GM12878 (cell line): ENCODE data around the gene TMEM132C. TPM values are rescaled to one million over a fixed set of nuclear protein-coding genes. Genes with fewer than 3 reads are reported as not detected.

Experiments used
- ATAC-seq: fragments of 200-7000 bp; cut with Tn5 transposase; 3 replicates; pipeline ENCODE4 v1.9.1; 2020; ENCODE audit warnings: mild to moderate bottlenecking, moderate library complexity
- BruUV-seq: library from RNA; stranded (reverse); fragments of 400-500 nt; replicated peaks from 2 replicates; lab custom pipeline; 2021; lab: Mats Ljungman, UMichigan
- CTCF ChIA-PET: fragments of 300-600 bp; sonication (Branson Sonifier 250); formaldehyde crosslinking; extraction: SDS; loops from one replicate; lab custom pipeline; 2021; ENCODE audit warnings: inconsistent platforms; lab: Yijun Ruan, JAX
- POLR2A ChIA-PET: fragments of 350-600 bp; formaldehyde crosslinking; extraction: SDS; loops from one replicate; lab custom pipeline; 2021; ENCODE audit warnings: inconsistent platforms; lab: Charles Lee
- RAD21 ChIA-PET: fragments of 300-600 bp; sonication (Branson Sonifier 250); formaldehyde crosslinking; loops from one replicate; lab custom pipeline; 2023; ENCODE audit warnings: antibody characterized with exemption; ENCODE audit not compliant: unreplicated experiment; lab: Charles Lee
- SMC1A ChIA-PET: fragments of 300-600 bp; sonication (Branson Sonifier 250); formaldehyde crosslinking; loops from one replicate; lab custom pipeline; 2023; ENCODE audit not compliant: unreplicated experiment, uncharacterized antibody; lab: Charles Lee
- DNase-seq: peaks from one replicate; pipeline ENCODE4 v3.0.0-alpha.2; 2011; ENCODE audit warnings: low read depth, low spot score
- FAIRE-seq: peaks from 3 replicates; lab custom pipeline; 2011; peaks lifted over from hg19 to GRCh38; lab: Jason Lieb, UNC
- H2AFZ ChIP-seq: 2 replicates; pipeline ENCODE4 v1.6.0; 2011; ENCODE audit warnings: low read depth, low read length, control low read depth; ENCODE audit not compliant: control insufficient read depth
- H3K27ac ChIP-seq: 2 replicates; pipeline ENCODE4 v1.5.1; 2011; ENCODE audit warnings: control low read depth; ENCODE audit not compliant: control insufficient read depth, insufficient read depth
- H3K27me3 ChIP-seq, 2 experiments: replicated peaks in 1 of 2; 2 replicates each; pipeline versions ENCODE4 v1.6.0 to v1.6.1; 2011; ENCODE audit warnings: low read length in 1 of 2; ENCODE audit not compliant: control insufficient read depth in 2 of 2, insufficient read depth in 2 of 2
- H3K36me3 ChIP-seq, 2 experiments: 2 replicates each; pipeline ENCODE4 v1.5.1; 2011; ENCODE audit warnings: low read length in 1 of 2; ENCODE audit not compliant: control insufficient read depth in 2 of 2, insufficient read depth in 2 of 2
- H3K4me1 ChIP-seq: 2 replicates; pipeline ENCODE4 v1.6.1; 2011; ENCODE audit warnings: mild to moderate bottlenecking, low read length, moderate library complexity, mixed read lengths; ENCODE audit not compliant: control insufficient read depth, insufficient read depth
- H3K4me2 ChIP-seq: 2 replicates; pipeline ENCODE4 v1.6.0; 2011; ENCODE audit warnings: control low read depth; ENCODE audit not compliant: control insufficient read depth, insufficient read depth
- H3K4me3 ChIP-seq: fragments of 200-600 bp; sonication (generic); 2 replicates; pipeline ENCODE4 v1.5.1; 2016
- H3K79me2 ChIP-seq: 2 replicates; pipeline ENCODE4 v1.6.0; 2011; ENCODE audit warnings: low read length; ENCODE audit not compliant: control insufficient read depth, insufficient read depth
- H3K9ac ChIP-seq: 2 replicates; pipeline ENCODE4 v1.8.0; 2011; ENCODE audit warnings: low read length, control low read depth, mixed read lengths; ENCODE audit not compliant: control insufficient read depth, insufficient read depth
- H3K9me3 ChIP-seq: replicated peaks from 3 replicates; pipeline ENCODE4 v1.5.1; 2011; ENCODE audit warnings: mild to moderate bottlenecking, low read length; ENCODE audit not compliant: control insufficient read depth, insufficient read depth
- H4K20me1 ChIP-seq: 2 replicates; pipeline ENCODE4 v1.6.0; 2011; ENCODE audit not compliant: control insufficient read depth, insufficient read depth
- BCL11A ChIP-seq: IDR thresholded peaks from 2 replicates; pipeline ENCODE4 v1.6.1; 2011; ENCODE audit warnings: low read depth, low read length
- BRCA1 ChIP-seq: IDR thresholded peaks from 2 replicates; pipeline ENCODE4 v1.6.1; 2011; ENCODE audit warnings: low read depth, low read length, improper control_type of control experiment
- CBX3 ChIP-seq: fragments of 200-600 bp; sonication (generic); IDR thresholded peaks from 2 replicates; pipeline ENCODE4 v1.6.1; 2016; ENCODE audit warnings: low read depth, borderline replicate concordance
- EGR1 ChIP-seq, 2 experiments: IDR thresholded peaks; 1 replicate in 1 of 2; 2 replicates in 1 of 2; pipeline ENCODE4 v1.6.1; 2011 to 2012; ENCODE audit warnings: low read depth in 2 of 2, low read length in 2 of 2, borderline replicate concordance in 1 of 2, mild to moderate bottlenecking in 1 of 2, moderate library complexity in 1 of 2
- JUND ChIP-seq: IDR thresholded peaks from 2 replicates; pipeline ENCODE4 v1.6.1; 2012; ENCODE audit warnings: low read depth, mild to moderate bottlenecking, low read length, improper control_type of control experiment, moderate library complexity
- KDM1A ChIP-seq: fragments of 200-600 bp; sonication (generic); IDR thresholded peaks from 2 replicates; pipeline ENCODE4 v1.6.1; 2016; ENCODE audit warnings: borderline replicate concordance
- KLF5 ChIP-seq: fragments of 450-650 bp; IDR thresholded peaks from 2 replicates; pipeline ENCODE4 v1.6.1; 2014; ENCODE audit warnings: mild to moderate bottlenecking; ENCODE audit not compliant: partially characterized antibody
- POLR2A ChIP-seq: IDR thresholded peaks from 2 replicates; pipeline ENCODE4 v1.6.1; 2011; ENCODE audit warnings: low read depth, mild to moderate bottlenecking, low read length
- SMAD1 ChIP-seq: fragments of 450-650 bp; IDR thresholded peaks from 2 replicates; pipeline ENCODE4 v1.6.1; 2018; ENCODE audit warnings: mild to moderate bottlenecking, low read depth; ENCODE audit not compliant: partially characterized antibody
- SMAD5 ChIP-seq: IDR thresholded peaks from 2 replicates; pipeline ENCODE4 v1.6.1; 2016; ENCODE audit warnings: antibody characterized with exemption, low read depth
- SP1 ChIP-seq: IDR thresholded peaks from one replicate; pipeline ENCODE4 v1.6.1; 2011; ENCODE audit warnings: low read depth, low read length
- ZSCAN29 ChIP-seq: fragments of 450-650 bp; IDR thresholded peaks from 2 replicates; pipeline ENCODE4 v1.6.1; 2017; ENCODE audit warnings: mild to moderate bottlenecking, moderate library complexity
- WGBS: methylation state at CpG from one replicate; pipeline ENCODE4 v1.1.6; 2016; ENCODE audit warnings: low lambda C conversion rate; ENCODE audit not compliant: insufficient replicate concordance, insufficient coverage; ENCODE audit errors: missing lambda C conversion rate; 5-methylcytosine and 5-hydroxymethylcytosine counted together
- in situ Hi-C: fragments of 300-500 bp; cut with MboI; formaldehyde crosslinking; loops from 9 replicates; pipeline ENCODE4 v1.14.3; 2018; ENCODE audit warnings: mixed read lengths
- intact Hi-C: fragments of 100-400 bp; cut with micrococcal nuclease; formaldehyde crosslinking; loops from one replicate; pipeline ENCODE4 v1.14.2; 2022; ENCODE audit not compliant: unreplicated experiment
- polyA plus RNA-seq, 11 experiments: library from polyadenylated mRNA; depleted of rRNA in 4 of 11; unstranded in 6 of 11; stranded (reverse) in 5 of 11; fragments of >200 nt; fragmentation: Nextera tagmentation in 4 of 11; fragmentation: Illumina TruSeq in 1 of 11; extraction: Ambion mirVana in 4 of 11; extraction: Trizol in 1 of 11; gene quantifications; 1 replicate in 1 of 11; 2 replicates in 10 of 11; pipeline versions ENCODE4 v1.2.1 to v1.2.3, GENCODE V29; 2011 to 2016; ENCODE audit warnings: inconsistent platforms in 2 of 11, missing spikeins in 2 of 11, low read depth in 1 of 11
- total RNA-seq, 4 experiments: library from RNA; depleted of rRNA in 3 of 4; stranded (reverse); fragments of >200 nt in 3 of 4; fragmentation: Illumina TruSeq in 1 of 4; extraction: Trizol in 1 of 4; gene quantifications; 2 replicates each; pipeline versions ENCODE4 v1.2.1 to v1.2.3, GENCODE V29; 2013 to 2021
- TF ChIP-seq, protein P1 (sequence below): IDR thresholded peaks from 2 replicates; pipeline ENCODE4 v1.6.1; 2011; ENCODE audit warnings: borderline replicate concordance, low read depth, mild to moderate bottlenecking, moderate library complexity, mixed read lengths, low read length; ENCODE audit not compliant: insufficient read depth; ENCODE audit errors: extremely low read length
- TF ChIP-seq, protein P2 (sequence below): fragments of 450-650 bp; conservative IDR thresholded peaks from 2 replicates; pipeline ENCODE4 v1.6.1; 2017; ENCODE audit warnings: mild to moderate bottlenecking, moderate library complexity
- TF ChIP-seq, protein P3 (sequence below): fragments of 450-650 bp; IDR thresholded peaks from 2 replicates; pipeline ENCODE4 v1.6.1; 2017; ENCODE audit warnings: mild to moderate bottlenecking, low read depth, inconsistent platforms; ENCODE audit not compliant: poor library complexity, severe bottlenecking
- TF ChIP-seq, protein P4 (sequence below): IDR thresholded peaks from 2 replicates; pipeline ENCODE4 v1.6.1; 2012; ENCODE audit warnings: low read length, inconsistent platforms
- TF ChIP-seq, protein P5 (sequence below): IDR thresholded peaks from 2 replicates; pipeline ENCODE4 v1.6.1; 2011; ENCODE audit warnings: borderline replicate concordance, low read depth, mild to moderate bottlenecking, moderate library complexity, low read length; ENCODE audit not compliant: insufficient read depth, poor library complexity, severe bottlenecking

The TMEM132C gene
- total and polyA plus RNA-seq, 10 of the 15 experiments (the other 5 are each of a cell fraction or from before 2014, with no cell fraction given), result not detected

DNA sequence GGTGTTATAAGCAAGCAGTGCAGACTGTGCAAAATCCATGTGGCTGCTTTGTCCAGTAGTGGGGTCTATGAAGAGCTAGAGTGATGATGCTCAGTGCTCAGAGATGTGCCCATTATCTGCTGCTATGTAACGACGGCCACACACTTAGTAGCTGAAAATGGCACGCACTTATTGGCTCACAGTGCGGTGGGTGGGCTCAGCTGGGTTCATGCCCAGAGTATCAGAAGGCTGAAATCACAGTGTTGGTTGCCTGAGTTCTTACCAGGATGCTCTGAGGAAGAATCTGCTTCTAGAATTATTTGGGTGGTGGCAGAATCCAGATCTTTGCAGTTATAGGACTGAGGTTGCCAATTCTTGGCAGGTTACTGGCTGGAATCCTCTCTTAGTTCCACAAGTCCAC, 432.1 kb downstream of the TMEM132C start:
- SMC1A ChIA-PET, result no interaction called here
- CTCF ChIA-PET, result no interaction called here
- BruUV-seq, result no TSS peak
- Histone ChIP-seq H3K9me3 (no peaks in the 10 kb centered on the region), H3K9ac (no peak overlapping the region), H4K20me1 (no peaks in the 10 kb centered on the region), H3K27ac (no peak overlapping the region), H2AFZ (no peak overlapping the region), H3K36me3 (no peaks in the 10 kb centered on the region), H3K4me2 (no peak overlapping the region), H3K4me3 (no peak overlapping the region), H3K27me3 (peaks cover 0 to 1% of the 10 kb centered on the region in 2 experiments; a peak in 2 of 4 replicates), H3K79me2 (no peaks in the 10 kb centered on the region), H3K4me1 (no peaks in the 10 kb centered on the region)
- ATAC-seq, result no peak
- POLR2A ChIA-PET, result no interaction called here
- TF ChIP-seq EGR1 (IDR thresholded peaks at IDR 0.05; ENCODE audit: borderline replicate concordance in 1 of 2, low read depth in 2 of 2, low read length in 2 of 2) (no peak), CBX3 (no peak), ZSCAN29 (no peak), SMAD1 (no peak), BCL11A (no peak), SP1 (no peak), POLR2A (no peak), BRCA1 (no peak), KDM1A (no peak), SMAD5 (no peak), JUND (no peak), KLF5 (no peak)
- TF ChIP-seq, protein P1, sequence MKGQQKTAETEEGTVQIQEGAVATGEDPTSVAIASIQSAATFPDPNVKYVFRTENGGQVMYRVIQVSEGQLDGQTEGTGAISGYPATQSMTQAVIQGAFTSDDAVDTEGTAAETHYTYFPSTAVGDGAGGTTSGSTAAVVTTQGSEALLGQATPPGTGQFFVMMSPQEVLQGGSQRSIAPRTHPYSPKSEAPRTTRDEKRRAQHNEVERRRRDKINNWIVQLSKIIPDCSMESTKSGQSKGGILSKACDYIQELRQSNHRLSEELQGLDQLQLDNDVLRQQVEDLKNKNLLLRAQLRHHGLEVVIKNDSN, result no peak
- TF ChIP-seq, protein P2, sequence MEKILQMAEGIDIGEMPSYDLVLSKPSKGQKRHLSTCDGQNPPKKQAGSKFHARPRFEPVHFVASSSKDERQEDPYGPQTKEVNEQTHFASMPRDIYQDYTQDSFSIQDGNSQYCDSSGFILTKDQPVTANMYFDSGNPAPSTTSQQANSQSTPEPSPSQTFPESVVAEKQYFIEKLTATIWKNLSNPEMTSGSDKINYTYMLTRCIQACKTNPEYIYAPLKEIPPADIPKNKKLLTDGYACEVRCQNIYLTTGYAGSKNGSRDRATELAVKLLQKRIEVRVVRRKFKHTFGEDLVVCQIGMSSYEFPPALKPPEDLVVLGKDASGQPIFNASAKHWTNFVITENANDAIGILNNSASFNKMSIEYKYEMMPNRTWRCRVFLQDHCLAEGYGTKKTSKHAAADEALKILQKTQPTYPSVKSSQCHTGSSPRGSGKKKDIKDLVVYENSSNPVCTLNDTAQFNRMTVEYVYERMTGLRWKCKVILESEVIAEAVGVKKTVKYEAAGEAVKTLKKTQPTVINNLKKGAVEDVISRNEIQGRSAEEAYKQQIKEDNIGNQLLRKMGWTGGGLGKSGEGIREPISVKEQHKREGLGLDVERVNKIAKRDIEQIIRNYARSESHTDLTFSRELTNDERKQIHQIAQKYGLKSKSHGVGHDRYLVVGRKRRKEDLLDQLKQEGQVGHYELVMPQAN, result no peak
- TF ChIP-seq, protein P3, sequence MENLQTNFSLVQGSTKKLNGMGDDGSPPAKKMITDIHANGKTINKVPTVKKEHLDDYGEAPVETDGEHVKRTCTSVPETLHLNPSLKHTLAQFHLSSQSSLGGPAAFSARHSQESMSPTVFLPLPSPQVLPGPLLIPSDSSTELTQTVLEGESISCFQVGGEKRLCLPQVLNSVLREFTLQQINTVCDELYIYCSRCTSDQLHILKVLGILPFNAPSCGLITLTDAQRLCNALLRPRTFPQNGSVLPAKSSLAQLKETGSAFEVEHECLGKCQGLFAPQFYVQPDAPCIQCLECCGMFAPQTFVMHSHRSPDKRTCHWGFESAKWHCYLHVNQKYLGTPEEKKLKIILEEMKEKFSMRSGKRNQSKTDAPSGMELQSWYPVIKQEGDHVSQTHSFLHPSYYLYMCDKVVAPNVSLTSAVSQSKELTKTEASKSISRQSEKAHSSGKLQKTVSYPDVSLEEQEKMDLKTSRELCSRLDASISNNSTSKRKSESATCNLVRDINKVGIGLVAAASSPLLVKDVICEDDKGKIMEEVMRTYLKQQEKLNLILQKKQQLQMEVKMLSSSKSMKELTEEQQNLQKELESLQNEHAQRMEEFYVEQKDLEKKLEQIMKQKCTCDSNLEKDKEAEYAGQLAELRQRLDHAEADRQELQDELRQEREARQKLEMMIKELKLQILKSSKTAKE, result no peak
- TF ChIP-seq, protein P4, sequence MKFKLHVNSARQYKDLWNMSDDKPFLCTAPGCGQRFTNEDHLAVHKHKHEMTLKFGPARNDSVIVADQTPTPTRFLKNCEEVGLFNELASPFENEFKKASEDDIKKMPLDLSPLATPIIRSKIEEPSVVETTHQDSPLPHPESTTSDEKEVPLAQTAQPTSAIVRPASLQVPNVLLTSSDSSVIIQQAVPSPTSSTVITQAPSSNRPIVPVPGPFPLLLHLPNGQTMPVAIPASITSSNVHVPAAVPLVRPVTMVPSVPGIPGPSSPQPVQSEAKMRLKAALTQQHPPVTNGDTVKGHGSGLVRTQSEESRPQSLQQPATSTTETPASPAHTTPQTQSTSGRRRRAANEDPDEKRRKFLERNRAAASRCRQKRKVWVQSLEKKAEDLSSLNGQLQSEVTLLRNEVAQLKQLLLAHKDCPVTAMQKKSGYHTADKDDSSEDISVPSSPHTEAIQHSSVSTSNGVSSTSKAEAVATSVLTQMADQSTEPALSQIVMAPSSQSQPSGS, result no peak
- TF ChIP-seq, protein P5, sequence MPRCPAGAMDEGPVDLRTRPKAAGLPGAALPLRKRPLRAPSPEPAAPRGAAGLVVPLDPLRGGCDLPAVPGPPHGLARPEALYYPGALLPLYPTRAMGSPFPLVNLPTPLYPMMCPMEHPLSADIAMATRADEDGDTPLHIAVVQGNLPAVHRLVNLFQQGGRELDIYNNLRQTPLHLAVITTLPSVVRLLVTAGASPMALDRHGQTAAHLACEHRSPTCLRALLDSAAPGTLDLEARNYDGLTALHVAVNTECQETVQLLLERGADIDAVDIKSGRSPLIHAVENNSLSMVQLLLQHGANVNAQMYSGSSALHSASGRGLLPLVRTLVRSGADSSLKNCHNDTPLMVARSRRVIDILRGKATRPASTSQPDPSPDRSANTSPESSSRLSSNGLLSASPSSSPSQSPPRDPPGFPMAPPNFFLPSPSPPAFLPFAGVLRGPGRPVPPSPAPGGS, result no peak
- no peak for DNase-seq
- RAD21 ChIA-PET, result no interaction called here
- intact Hi-C loops (no loop called here), in situ Hi-C loops (no loop called here)
- 36% methylated on average over 4 of the region's 4 CpGs for WGBS
- FAIRE-seq, result no peak
